ENCODE measurements around the gene PTPRD. TPM values are rescaled to one million over a fixed set of nuclear protein-coding genes. Genes with fewer than 3 reads are reported as not detected.

Gene PTPRD
- total and polyA plus RNA-seq, 2 donors (not counting 1 experiment from before 2014, with no cell fraction given), result not detected

- H3K4me1 ChIP-seq (ENCODE audit: control insufficient read depth in 2 of 2, insufficient read depth in 2 of 2, low read length in 2 of 2), result no peaks in the 10 kb centered on the region
- H3K79me2 ChIP-seq (ENCODE audit: control insufficient read depth, insufficient read depth, low read length), result no peaks in the 10 kb centered on the region
- Mint-ChIP-seq H3K4me3 (no peak overlapping the region), H3K27ac (no peak overlapping the region), H3K4me1 (no peaks in the 10 kb centered on the region), H3K9me3 (ENCODE audit: insufficient read depth) (no peaks in the 10 kb centered on the region), H3K27me3 (no peaks in the 10 kb centered on the region)
- H3K36me3 ChIP-seq (replicated peaks in 1 of 2; ENCODE audit: control extremely low read depth in 1 of 2, control insufficient read depth in 1 of 2, extremely low read depth in 1 of 2, insufficient read depth in 2 of 2, low read length in 1 of 2), result no peaks in the 10 kb centered on the region
- no peaks in the 10 kb centered on the region for H3K27me3 ChIP-seq (replicated peaks in 1 of 4; ENCODE audit: control extremely low read depth in 1 of 4, control insufficient read depth in 3 of 4, insufficient read depth in 4 of 4, low read length in 3 of 4)
- no peak overlapping the region for H3K27ac ChIP-seq (ENCODE audit: low read length in 2 of 2)
- no peak overlapping the region for H2AFZ ChIP-seq (ENCODE audit: insufficient read depth, low read depth, low read length, poor library complexity, severe bottlenecking)
- no peak for ATAC-seq (ENCODE audit: low read depth)
- intact Hi-C loops (cut with micrococcal nuclease), result no loop called here
- no peaks in the 10 kb centered on the region for H3K9me3 ChIP-seq (ENCODE audit: control extremely low read depth in 1 of 3, control insufficient read depth in 2 of 3, insufficient read depth in 1 of 3, low read length in 2 of 3)
- ChIA-PET CTCF (no interaction called here), POLR2A (no interaction called here)
- DNase-seq, result no peak
- no peak overlapping the region for H3K9ac ChIP-seq (ENCODE audit: low read length)
- no peak for TF ChIP-seq CTCF (IDR thresholded peaks at IDR 0.05)
- no peak for TF ChIP-seq EZH2 (IDR thresholded peaks at IDR 0.05; ENCODE audit: borderline replicate concordance, insufficient read depth, low read depth, low read length, poor library complexity, severe bottlenecking)
- no peak overlapping the region for H3K4me2 ChIP-seq (replicated peaks; ENCODE audit: low read depth, low read length, poor library complexity, severe bottlenecking)
- H4K20me1 ChIP-seq (ENCODE audit: control insufficient read depth, insufficient read depth, low read length, poor library complexity, severe bottlenecking), result no peaks in the 10 kb centered on the region
- no peak overlapping the region for H3K4me3 ChIP-seq (ENCODE audit: control extremely low read depth in 1 of 5, extremely low read depth in 1 of 5, insufficient read depth in 1 of 5, low read depth in 2 of 5, low read length in 4 of 5)
Measured at GRCh38 chr9:8437876-8438275, 2174.9 kb downstream of the PTPRD start.

GRCh38 chr9:8437259-8437658 is 2175.5 kb downstream of the PTPRD start:
- WGBS (ENCODE audit: insufficient coverage), result no CpG with 5 or more reads among the region's 4 CpGs
- Histone ChIP-seq H3K79me2 (ENCODE audit: control insufficient read depth, insufficient read depth, low read length) (no peaks in the 10 kb centered on the region), H3K9ac (ENCODE audit: low read length) (no peak overlapping the region), H3K27ac (ENCODE audit: low read length in 2 of 2) (no peak overlapping the region), H3K27me3 (replicated peaks in 1 of 4; ENCODE audit: control extremely low read depth in 1 of 4, control insufficient read depth in 3 of 4, insufficient read depth in 4 of 4, low read length in 3 of 4) (no peaks in the 10 kb centered on the region), H3K36me3 (replicated peaks in 1 of 2; ENCODE audit: control extremely low read depth in 1 of 2, control insufficient read depth in 1 of 2, extremely low read depth in 1 of 2, insufficient read depth in 2 of 2, low read length in 1 of 2) (no peaks in the 10 kb centered on the region), H3K4me3 (ENCODE audit: control extremely low read depth in 1 of 5, extremely low read depth in 1 of 5, insufficient read depth in 1 of 5, low read depth in 2 of 5, low read length in 4 of 5) (no peak overlapping the region), H3K9me3 (ENCODE audit: control extremely low read depth in 1 of 3, control insufficient read depth in 2 of 3, insufficient read depth in 1 of 3, low read length in 2 of 3) (no peaks in the 10 kb centered on the region), H3K4me2 (replicated peaks; ENCODE audit: low read depth, low read length, poor library complexity, severe bottlenecking) (no peak overlapping the region), H4K20me1 (ENCODE audit: control insufficient read depth, insufficient read depth, low read length, poor library complexity, severe bottlenecking) (no peaks in the 10 kb centered on the region), H2AFZ (ENCODE audit: insufficient read depth, low read depth, low read length, poor library complexity, severe bottlenecking) (no peak overlapping the region), H3K4me1 (ENCODE audit: control insufficient read depth in 2 of 2, insufficient read depth in 2 of 2, low read length in 2 of 2) (no peaks in the 10 kb centered on the region)
- Mint-ChIP-seq H3K4me1 (no peaks in the 10 kb centered on the region), H3K27me3 (no peaks in the 10 kb centered on the region), H3K4me3 (no peak overlapping the region), H3K27ac (no peak overlapping the region), H3K9me3 (ENCODE audit: insufficient read depth) (no peaks in the 10 kb centered on the region)
- intact Hi-C loops (cut with micrococcal nuclease), result no loop called here
- DNase-seq, result no peak
- POLR2A ChIA-PET, result no interaction called here
- no peak for ATAC-seq (ENCODE audit: low read depth)
- no peak for TF ChIP-seq EZH2 (IDR thresholded peaks at IDR 0.05; ENCODE audit: borderline replicate concordance, insufficient read depth, low read depth, low read length, poor library complexity, severe bottlenecking)
- no peak for TF ChIP-seq CTCF (IDR thresholded peaks at IDR 0.05)
- CTCF ChIA-PET, result no interaction called here

Measured in B cell (primary cell).